C4-2B (cell line): Measurements from ENCODE around the gene SLC25A23.
A peak's percentile ranks its signal among the peaks of the same experiment; 100 is the strongest.

ENCODE experiments used
- H3K27ac ChIP-seq: fragments of 450-650 bp; 2 replicates; pipeline ENCODE4 v1.5.1; 2017
- CTCF ChIP-seq: fragments of 450-650 bp; conservative IDR thresholded peaks from 2 replicates; pipeline ENCODE4 v1.5.1; 2017; ENCODE audit warnings: mild to moderate bottlenecking
- ZFX ChIP-seq: fragments of 450-650 bp; IDR thresholded peaks from 2 replicates; pipeline ENCODE4 v1.6.1; 2017

Gene SLC25A23

GRCh38 chr19:6467384-6467783 lies 7.8 kb upstream of the SLC25A23 start:
- TF ChIP-seq ZFX = no peak
- no peak for TF ChIP-seq CTCF
- H3K27ac ChIP-seq = no peak overlapping the region

DNA sequence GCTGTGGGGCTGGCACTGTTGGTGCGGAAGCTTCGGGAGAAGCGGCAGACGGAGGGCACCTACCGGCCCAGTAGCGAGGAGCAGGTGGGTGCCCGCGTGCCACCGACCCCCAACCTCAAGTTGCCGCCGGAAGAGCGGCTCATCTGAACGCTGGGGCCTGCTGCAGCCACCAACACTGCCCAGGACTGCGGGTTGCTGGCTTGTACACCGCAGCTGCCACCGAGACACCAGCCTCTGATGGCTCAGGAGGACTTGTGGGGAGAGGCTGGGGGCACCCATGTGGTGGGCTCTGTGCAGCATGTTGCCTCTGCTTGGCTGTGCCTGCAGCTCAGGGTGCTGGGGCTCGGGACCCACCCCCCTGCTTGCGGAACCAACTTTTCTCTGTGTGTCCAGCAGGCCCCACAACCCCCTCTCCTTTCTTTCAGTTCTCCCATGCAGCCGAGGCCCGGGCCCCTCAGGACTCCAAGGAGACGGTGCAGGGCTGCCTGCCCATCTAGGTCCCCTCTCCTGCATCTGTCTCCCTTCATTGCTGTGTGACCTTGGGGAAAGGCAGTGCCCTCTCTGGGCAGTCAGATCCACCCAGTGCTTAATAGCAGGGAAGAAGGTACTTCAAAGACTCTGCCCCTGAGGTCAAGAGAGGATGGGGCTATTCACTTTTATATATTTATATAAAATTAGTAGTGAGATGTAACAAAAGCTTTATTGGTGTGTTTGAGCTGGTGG lies 7.1 kb upstream of the SLC25A23 start:
- TF ChIP-seq ZFX (no peak), CTCF (no peak)
- H3K27ac ChIP-seq = no peak overlapping the region

DNA sequence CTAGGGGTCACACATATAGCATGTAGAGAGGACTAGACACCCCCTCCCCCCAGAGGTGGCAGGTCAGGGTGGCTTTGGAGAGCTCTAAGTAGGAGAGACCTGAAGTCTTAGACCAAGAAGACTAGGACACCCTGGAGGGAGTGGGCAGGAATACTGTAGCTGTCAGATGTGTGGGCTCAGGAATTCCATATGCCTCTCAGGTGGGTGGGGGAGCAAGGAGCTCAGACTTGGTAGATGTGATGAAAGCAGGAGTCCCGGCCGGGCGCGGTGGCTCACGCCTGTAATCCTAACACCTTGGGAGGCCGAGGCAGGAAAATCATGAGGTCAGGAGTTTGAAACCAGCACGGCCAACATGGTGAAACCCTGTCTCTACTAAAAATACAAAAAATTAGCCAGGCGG lies 6.1 kb upstream of the SLC25A23 start:
- TF ChIP-seq ZFX (no peak), CTCF (no peak)
- H3K27ac ChIP-seq = no peak overlapping the region

- TF ChIP-seq CTCF (no peak), ZFX (no peak)
- H3K27ac ChIP-seq = peak overlapping the region; percentile 94
Measured at GRCh38 chr19:6465006-6465405, 5.4 kb upstream of the SLC25A23 start.

DNA sequence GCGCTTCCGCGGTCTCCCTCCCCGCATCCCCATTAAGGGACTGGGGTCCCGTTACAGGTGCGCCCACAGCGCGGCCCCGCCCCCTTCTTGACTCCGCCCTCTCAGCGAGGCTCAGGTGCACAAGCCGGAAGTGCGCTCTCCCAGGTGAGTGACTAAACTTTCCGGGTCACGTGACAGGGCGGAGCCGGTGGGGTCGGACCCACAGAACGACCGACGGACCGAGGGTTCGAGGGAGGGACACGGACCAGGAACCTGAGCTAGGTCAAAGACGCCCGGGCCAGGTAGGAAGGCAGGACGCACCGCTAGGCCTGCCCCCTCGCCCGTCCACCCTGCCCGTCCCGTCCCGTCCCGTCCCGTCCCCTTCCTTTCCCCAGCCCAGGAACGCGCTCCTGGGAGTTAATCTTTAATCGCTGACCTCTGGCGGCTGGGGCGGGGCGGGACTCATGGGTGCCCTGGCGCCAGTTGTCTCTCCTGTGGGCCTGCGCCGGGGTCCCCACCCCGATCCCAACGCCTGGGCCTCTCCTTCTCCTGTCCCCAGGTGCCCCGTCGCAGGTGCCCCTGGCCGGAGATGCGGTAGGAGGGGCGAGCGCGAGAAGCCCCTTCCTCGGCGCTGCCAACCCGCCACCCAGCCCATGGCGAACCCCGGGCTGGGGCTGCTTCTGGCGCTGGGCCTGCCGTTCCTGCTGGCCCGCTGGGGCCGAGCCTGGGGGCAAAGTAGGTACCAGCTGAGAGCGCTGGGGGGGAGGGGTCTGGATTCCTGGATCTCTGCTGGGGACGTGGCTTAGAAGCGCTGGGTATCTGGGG lies 4.7 kb upstream of the SLC25A23 start, which contains the start of gene CRB3:
CRB3 (plus strand) TSS at position 202 of the 804 bp plus-strand sequence; CDS start at position 633, 431 bp downstream.
- peak within 1 kb of the TSS; percentile 94 for H3K27ac ChIP-seq
- TF ChIP-seq CTCF (no peak), ZFX (peak; percentile 61; the same call in 1 of the 2 replicates)

GRCh38 chr19:6460099-6460884 lies 700 bp upstream of the SLC25A23 start:
- peak overlapping the region; percentile 73 for H3K27ac ChIP-seq
- TF ChIP-seq CTCF = peak; percentile 74
- TF ChIP-seq ZFX = no peak
